HL-60/S4 treated with phorbol 12-myristate 13-acetate at 8.2 ng/mL for 4 days and 3 days (cell line): ENCODE results near the gene GABARAP.

ENCODE experiments used
- in situ Hi-C: fragments of 300-500 bp; cut with MboI; formaldehyde crosslinking; loops from 2 replicates; pipeline ENCODE4 v1.15.0; 2022; ENCODE audit warnings: low sequenced_read_pairs

The GABARAP gene

DNA sequence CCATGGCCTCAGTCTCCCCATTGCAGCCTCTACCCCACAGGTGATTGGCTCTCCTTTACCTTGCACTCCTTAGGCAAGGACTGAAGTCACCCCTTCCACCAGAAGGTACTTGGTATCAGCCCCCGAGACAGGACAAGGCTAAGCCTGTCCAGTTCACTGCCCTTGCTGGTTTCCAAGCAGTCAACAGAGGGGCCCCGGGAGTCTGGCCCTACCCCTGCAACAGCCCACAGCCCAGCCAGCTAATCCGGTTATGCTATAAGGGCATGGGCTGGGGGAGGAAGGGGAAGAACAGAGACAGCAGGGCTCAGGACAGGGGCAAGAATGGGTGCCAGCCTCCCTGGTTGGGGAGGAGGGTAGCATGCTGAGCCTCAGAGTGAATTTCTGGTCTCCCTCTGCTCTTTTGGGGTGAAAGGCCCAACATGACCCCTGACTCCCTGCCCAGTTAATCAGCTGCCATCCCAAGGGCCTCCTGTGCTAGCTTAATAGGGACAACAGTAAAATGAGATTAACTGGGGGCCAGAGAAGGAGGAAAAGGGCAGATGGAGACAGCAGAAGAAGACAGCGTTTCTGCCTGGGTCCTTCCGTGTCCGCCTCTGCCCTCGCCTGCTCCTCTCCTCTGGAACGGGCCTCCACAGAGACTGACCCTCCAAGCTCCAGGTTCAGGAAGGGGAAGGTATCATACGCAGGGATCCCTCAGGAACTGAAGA lies 33.3 kb downstream of the GABARAP start:
- in situ Hi-C loops, result no loop called here

DNA sequence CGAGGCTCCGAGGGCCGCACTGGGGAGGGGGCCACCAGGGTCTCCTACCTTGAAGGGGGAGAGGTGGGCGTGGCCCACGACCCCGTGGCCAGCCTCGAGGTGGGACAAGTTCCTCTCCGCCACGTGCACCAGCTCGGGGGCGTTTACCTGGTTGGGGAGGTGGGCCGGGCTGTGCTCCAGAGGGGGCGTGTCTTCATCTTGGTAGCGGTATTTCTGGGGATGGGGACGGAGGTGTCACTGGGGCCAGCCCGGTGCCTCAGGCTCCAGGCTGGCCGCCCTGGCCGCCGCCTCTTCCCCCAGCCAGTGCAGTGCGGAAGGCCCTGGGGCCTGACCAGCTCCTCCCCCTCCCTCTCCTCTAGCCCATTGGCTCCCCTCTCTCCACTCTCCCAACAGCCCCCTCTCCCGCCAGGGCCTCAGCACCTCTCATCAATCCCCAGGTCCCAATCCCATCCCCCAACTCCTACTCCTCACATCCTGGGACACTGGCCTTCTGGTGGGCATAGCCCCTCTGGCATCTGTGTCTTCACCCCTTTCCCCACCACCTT lies 34.1 kb downstream of the GABARAP start:
- in situ Hi-C loops, result no loop called here

DNA sequence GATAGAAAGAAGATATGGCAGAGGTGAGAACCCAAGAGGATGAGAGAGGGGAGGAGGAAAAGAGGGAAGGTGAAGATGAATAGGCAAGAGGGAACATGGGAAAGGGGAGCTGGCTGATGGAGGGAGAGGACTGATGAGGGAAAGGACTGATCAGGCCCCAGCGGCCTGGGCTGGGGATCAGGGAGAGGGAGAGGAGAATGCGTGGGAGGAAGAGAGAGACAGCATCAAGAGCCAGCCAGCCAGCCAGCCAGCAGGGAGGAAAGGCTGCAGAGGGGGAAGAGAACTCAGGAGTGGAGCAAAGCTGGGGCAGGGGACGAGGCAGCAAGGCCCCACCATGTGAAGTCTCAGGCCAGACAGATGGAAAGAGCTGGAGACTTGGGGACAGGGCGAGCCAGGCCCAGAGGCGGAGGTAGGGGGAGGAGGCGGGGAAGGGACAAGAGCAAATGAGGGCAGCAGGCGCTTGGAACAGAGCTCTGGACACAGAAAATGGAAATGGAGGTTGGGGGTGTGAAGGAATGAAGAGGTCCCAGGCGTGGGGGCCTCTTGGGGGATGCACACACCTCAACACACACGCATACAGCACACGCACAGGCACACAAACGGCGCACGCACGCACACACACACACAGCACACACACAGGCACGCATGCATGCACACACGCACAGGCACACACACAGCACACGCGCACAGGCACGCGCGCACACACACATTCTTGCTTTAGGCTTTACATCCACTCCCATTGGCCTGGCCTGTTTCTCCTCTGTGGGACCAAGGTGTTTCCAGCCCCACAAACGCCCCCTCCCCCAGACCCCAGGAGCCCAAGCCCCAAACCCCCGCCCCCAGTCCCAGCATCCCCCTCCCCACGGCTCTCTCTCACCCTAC lies 34.9 kb downstream of the GABARAP start:
- in situ Hi-C loops, result no loop called here

DNA sequence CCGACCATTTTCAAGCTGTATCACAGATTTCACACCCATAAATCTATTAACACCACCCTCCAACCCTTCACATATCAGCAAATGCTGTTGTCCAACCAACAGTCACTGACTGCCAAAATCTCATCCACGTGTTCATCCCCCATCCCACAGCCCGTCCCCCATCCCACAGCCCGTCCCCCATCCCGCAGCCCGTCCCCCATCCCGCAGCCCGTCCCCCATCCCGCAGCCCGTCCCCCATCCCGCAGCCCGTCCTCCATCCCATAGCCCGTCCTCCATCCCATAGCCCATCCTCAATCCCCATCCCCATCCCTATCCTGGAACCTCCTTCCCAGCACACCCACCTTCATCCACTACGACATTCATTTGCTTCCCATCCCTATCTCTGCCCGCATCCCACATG lies 36.7 kb downstream of the GABARAP start:
- in situ Hi-C loops, result no loop called here

DNA sequence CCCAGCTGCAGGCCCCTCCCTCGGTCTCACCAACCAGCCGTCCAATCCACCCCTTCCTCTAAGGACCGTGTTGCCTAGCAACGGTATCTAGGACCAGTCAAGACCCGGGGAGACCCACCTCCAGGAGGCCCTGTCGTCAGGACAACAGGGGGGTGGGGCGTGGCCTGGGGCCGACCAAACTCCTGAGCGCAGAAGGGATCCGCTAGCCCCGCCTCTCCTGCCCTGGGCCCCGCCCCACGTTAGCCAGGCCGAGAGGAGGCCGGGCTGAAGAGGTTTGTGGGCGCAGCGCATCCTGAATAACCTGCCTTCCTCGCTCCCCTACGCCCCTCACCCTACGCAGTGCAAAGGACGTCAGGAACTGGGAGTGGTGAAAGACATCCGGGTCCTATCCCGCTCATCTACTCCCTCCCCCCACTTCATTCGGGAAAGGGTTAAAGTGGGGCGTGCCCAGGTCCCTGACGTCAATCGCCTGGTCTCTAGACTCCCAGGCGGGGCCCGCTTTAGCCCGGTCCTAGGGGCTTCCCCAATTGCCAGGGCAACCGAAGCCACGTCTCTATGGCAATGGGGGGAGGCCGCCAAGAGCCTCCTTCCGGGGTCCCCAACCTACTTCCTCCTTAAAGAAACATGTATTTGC lies 37.3 kb downstream of the GABARAP start:
- in situ Hi-C loops, result no loop called here

DNA sequence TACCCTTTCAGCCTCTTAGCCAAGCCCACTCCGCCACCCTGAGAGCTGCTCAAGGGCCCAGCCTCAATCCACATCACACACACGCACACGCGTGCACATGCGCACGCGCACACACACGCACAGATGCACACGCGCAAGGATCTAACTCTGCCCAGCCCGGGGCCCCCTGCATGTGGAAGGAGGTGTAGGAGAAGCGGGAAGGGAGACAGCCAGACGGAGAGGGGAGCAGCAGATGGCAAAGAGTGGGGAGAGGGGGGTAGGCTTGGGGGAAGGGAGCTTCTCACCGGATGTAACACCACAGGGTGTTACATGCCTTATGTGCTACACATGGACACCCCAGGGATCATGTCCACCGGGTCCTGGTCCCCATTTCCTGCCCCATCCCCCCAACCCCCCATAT lies 37.9 kb downstream of the GABARAP start:
- in situ Hi-C loops, result no loop called here

DNA sequence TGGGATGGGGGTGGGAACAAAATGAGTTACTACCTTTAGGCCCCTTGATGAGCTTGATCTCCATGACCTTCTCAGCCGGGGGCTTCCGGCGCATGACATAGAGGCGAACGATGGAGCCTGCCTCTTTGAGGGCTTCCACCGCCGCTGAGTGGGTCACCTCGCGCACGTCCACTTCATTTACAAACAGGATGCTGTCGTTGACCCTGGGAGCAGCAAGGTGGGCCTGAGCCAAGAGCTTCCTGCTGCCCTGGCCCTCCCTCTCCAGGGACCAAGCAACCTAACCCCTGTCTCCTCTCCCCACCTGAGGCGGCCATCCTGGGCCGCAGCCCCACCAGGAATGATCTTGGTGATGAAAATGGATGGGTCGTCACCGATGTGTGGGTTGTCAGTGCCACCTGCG lies 38.9 kb downstream of the GABARAP start:
- in situ Hi-C loops, result no loop called here

DNA sequence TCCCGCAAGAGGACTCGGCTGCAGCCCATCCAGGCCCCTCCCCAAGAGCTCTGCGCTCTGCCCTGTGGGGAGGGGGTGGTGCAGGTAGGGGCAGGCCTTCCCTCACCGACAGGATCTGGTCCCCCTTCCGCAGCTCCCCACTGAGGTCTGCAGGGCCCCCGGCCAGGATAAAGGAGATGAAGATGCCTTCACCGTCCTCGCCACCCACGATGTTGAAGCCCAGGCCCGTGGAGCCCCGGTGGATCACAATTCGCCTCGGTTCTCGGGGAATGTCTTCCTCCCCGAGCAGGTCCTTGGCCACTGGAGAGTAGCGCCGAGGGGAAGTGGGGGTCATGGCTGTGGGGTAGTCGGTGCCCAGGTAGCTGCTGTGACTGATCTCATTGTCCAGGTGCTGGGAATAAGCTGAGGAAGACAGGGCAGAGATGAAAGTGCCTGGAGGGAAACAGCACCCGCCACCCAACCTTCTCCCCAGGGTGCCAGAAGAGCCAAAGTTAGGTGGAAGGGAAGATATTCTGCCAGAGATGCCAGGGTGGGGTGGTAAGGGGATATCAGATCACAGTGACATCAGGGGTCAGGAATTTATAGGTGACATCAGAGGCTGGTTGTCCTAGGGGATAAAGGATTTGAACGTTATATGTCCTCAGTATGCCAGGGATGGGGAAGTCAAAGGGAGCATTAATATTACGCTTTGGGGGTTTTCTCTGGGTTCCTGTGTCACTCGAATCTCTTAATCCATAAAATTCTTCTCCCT lies 45.4 kb downstream of the GABARAP start:
- in situ Hi-C loops, result no loop called here

DNA sequence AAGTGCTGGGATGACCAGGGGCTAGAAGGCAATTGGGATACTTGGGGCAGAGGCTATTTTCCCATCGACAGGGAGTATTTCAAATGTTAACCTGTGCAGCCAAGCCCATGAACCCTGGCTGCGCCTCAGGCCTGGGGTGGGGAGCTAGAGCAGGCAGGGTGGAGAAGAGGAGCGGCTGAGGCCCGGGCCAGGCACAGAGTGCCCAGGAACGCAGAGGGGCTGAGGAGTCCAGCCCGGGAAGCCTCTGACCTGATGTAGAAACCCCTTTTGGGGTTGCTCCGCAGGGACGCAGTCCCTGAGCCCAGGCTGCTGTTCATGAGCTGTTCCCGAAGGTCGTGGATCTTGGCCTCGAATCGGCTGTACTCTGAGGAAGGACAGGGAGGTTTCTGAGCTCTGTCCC lies 46.3 kb downstream of the GABARAP start:
- in situ Hi-C loops, result no loop called here

DNA sequence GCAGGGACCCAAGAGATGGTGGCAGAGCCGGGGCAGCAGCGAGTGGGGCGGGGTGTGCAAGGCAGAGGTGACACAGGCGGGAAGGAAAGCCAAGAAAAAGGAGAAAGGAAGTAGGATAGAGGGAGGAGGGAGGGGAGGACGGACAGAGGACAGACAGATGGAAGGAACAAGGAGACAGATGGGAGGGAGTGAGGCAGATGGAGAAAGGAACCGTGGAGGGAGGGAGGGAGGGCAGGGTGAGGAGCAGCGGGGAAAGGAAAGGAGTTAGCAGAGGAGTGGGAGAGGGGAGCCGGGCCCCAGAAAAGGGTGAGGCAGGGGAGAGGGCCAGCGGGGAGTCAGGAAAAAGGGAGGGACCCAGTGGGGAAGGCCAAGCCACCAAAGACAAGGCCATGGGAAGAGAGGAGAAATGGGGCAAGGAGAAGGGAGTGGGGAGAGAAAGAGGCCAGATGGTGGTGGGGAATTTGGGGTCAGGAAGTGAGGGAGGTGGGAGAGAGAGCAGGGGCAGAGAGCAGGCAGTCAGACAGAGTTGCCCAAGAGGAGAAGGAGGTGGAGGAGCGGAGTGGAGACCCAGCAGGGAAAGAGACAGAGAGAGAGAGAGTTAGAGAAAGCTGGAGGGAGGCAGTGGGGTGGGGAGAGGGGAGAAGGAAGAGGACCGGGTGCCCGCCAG lies 49.8 kb downstream of the GABARAP start:
- in situ Hi-C loops, result no loop called here

DNA sequence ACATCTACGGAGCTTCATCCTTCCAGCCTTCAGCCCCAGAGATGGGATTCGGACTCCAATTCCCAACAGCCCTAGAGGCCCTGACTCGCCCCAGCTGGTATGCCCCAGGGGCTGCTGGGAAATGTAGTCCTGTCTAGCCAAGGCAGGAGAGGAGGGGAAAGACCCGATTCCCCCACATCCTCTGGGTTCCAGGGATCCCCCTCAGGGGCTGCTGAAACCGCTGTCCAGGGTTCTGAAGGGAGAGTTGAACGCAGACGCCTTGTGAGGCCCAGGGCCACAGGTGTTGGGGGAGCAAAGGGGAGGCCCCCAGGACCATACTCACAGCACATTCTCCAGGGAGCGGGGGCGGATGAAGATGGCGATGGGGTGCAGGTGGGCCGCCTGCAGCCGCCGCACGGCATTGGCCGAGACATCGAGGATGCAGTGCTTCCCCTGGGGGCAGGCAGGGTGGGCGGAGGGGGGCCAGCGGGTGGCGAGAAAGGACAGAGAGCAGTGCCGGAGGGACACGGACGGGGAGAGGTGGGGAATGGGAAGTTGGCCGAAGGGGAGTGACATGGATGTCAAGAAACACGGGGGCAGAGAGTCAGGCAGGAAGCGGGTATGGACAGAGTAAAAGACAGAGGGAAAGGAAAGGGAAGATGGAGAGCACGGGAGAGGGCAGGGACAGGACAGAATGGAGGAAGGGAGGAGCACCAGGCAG lies 50.5 kb downstream of the GABARAP start:
- in situ Hi-C loops, result no loop called here

DNA sequence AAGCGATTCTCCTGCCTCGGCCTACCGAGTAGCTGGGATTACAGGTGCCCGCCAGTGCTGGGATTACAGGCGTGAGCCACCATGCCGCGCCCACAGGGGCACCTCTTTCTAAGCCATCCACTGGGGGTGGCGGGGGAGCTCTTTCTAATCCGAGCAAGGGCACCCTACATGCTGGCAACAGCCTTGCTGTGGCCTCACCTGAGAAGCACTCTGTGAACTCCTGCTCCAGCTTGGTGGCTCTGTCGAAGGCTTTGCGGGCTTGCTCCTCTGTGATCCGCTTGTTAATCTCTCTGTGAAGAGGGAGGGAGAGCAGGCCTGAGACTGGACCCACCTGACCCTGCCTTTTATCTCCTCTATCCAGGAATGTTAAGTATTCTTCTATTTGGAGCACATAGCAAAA lies 51.2 kb downstream of the GABARAP start:
- in situ Hi-C loops, result no loop called here

DNA sequence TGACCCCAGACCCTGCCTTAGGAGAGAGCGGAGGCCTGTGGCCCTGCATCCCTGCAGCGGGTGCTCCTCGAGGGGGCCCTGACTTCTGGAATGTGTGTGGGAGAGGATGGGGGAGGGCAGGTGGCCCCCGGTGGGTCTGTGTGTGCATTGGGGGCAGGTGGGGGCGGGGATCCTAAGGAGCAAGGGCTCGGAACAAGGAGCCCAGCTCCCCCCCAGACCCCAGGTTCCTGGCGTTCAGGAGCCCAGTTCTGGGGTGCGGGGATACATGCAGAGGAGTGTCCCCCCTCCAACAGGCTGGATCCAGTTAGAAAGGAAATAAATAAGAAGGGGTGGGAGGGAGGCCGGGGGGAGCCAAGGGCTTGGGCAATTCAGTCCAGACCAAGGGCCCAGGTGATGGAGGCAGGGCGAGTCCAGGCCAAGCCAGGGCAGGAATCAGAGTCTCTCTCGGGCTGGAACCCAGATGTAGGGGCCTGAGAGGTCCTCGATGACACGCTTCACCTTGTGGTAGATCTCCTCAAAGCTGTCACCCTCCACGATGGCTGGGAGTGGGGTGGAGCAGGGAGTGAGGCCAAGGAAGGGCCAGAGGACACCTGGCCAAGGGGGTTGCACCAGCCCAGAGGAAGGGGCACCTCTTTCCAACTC lies 51.9 kb downstream of the GABARAP start:
- in situ Hi-C loops, result no loop called here
